ENCODE results near the gene COL11A2. TPM values are rescaled to one million over a fixed set of nuclear protein-coding genes. Genes with fewer than 3 reads are reported as not detected.

Gene COL11A2
- total RNA-seq, 2 donors from 2014 or later, result 0.78 to 2.3 TPM

DNA sequence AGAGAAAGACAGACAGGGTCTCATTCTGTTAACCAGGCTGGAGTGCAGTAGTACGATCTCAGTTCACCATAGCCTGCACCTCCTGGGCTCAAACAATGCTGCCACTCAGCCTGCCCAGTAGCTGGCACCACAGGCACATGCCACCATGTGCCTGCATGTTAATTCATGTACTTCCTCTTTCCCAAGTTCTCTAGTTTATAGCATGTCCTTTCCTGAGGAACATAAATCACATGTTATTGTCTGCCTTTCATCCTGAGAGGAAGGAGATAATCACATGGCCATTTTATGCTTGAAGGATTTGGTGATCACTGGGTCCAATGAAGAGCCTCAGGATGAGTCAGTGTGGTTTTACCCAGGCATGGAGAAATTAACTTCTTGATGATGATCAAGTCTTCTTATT, 47.9 kb downstream of the COL11A2 start:
- Histone ChIP-seq H3K36me3 (replicated peaks in 1 of 2; ENCODE audit: insufficient read depth in 1 of 2, low read depth in 2 of 2) (no peaks in the 10 kb centered on the region), H3K4me3 (no peak overlapping the region), H3K9me3 (no peaks in the 10 kb centered on the region), H3K27ac (no peak overlapping the region), H3K27me3 (no peaks in the 10 kb centered on the region), H3K4me1 (no peaks in the 10 kb centered on the region)
- intact Hi-C loops (cut with DNase I), result no loop called here
- WGBS, 2 donors, result 14 to 16% methylated on average over 1 of the region's 1 CpG
- TF ChIP-seq POLR2A (IDR thresholded peaks at IDR 0.05) (no peak), CTCF (IDR thresholded peaks at IDR 0.05) (no peak)
- ATAC-seq (peak; percentile 48), DNase-seq (peak in 2 of 4 donors; percentile 36 to 43)

- Histone ChIP-seq H3K27me3 (no peaks in the 10 kb centered on the region), H3K27ac (no peak overlapping the region), H3K9me3 (no peaks in the 10 kb centered on the region), H3K4me1 (no peaks in the 10 kb centered on the region), H3K4me3 (no peak overlapping the region), H3K36me3 (replicated peaks in 1 of 2; ENCODE audit: insufficient read depth in 1 of 2, low read depth in 2 of 2) (no peaks in the 10 kb centered on the region)
- ATAC-seq, result no peak
- DNase-seq, result no peak
- intact Hi-C loops (cut with DNase I), result no loop called here
- WGBS, 2 donors, result 61 to 65% methylated on average over 14 of the region's 14 CpGs
- no peak for TF ChIP-seq POLR2A (IDR thresholded peaks at IDR 0.05)
- no peak for TF ChIP-seq CTCF (IDR thresholded peaks at IDR 0.05)
These were observed 49.0 kb downstream of the COL11A2 start for GRCh38 chr6:33143113-33143770.

DNA sequence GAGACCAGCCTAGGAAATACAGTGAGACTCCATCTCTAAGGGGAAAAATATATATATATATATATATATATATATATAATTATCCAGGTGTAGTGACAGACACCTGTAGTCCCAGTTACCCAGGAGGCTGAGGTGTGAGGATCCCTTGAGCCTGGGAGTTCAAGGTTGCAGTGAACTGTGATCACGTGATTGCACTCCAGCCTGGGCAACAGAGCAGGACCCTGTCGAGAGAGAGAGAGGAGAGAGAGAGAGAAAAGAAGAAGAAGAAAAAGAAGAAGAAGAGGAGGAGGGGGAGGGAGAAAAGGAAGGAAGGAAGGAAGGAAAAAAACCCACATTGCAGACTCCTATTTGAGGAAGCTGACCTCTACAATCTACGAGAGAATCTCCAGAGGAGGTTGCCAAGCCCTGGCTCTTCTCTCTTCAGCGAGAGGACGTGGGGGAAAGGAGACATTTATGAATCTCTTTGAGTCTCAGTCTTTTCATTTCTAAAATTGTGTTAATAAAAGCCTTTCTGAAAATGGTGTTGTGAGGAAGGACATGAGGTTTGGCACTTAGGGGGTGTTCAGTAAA, 49.7 kb downstream of the COL11A2 start:
- ATAC-seq (no peak), DNase-seq (no peak)
- intact Hi-C loops (cut with DNase I), result no loop called here
- Histone ChIP-seq H3K27ac (no peak overlapping the region), H3K4me3 (no peak overlapping the region), H3K27me3 (no peaks in the 10 kb centered on the region), H3K9me3 (no peaks in the 10 kb centered on the region), H3K36me3 (replicated peaks in 1 of 2; ENCODE audit: insufficient read depth in 1 of 2, low read depth in 2 of 2) (no peaks in the 10 kb centered on the region), H3K4me1 (no peaks in the 10 kb centered on the region)
- WGBS, 2 donors, result 43 to 48% methylated on average over 5 of the region's 5 CpGs
- TF ChIP-seq POLR2A (IDR thresholded peaks at IDR 0.05) (no peak), CTCF (IDR thresholded peaks at IDR 0.05) (no peak)

DNA sequence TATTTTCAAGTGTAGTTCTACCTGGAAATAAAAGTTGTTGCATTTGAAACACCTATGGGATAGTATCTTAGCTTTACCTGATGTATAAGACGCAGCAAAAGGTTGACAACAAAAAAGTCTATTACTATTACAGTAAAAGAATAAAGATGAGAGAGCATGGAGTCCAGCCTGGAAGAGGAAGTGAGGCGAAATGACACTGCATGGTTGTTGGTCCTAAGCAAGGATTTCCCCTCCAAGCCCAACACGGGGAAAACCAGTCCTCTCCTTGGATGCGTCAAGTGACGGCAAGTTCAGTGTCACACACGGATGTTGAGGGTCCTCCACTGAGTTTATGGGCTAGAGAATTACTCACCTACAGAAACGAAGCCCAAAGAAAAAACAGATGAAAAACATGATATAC, 51.7 kb downstream of the COL11A2 start:
- intact Hi-C loops (cut with DNase I), result no loop called here
- H3K4me1 ChIP-seq, result no peaks in the 10 kb centered on the region
- no peak for TF ChIP-seq CTCF (IDR thresholded peaks at IDR 0.05)
- no peak for TF ChIP-seq POLR2A (IDR thresholded peaks at IDR 0.05)
- no peaks in the 10 kb centered on the region for H3K9me3 ChIP-seq
- 62 to 63% methylated on average over 7 of the region's 7 CpGs for WGBS, 2 donors
- ATAC-seq, result no peak
- no peaks in the 10 kb centered on the region for H3K27me3 ChIP-seq
- H3K36me3 ChIP-seq (replicated peaks in 1 of 2; ENCODE audit: insufficient read depth in 1 of 2, low read depth in 2 of 2), result no peaks in the 10 kb centered on the region
- no peak overlapping the region for H3K4me3 ChIP-seq
- DNase-seq, result no peak
- no peak overlapping the region for H3K27ac ChIP-seq
